ENCODE results near the gene CLIC3.

CLIC3 gene

DNA sequence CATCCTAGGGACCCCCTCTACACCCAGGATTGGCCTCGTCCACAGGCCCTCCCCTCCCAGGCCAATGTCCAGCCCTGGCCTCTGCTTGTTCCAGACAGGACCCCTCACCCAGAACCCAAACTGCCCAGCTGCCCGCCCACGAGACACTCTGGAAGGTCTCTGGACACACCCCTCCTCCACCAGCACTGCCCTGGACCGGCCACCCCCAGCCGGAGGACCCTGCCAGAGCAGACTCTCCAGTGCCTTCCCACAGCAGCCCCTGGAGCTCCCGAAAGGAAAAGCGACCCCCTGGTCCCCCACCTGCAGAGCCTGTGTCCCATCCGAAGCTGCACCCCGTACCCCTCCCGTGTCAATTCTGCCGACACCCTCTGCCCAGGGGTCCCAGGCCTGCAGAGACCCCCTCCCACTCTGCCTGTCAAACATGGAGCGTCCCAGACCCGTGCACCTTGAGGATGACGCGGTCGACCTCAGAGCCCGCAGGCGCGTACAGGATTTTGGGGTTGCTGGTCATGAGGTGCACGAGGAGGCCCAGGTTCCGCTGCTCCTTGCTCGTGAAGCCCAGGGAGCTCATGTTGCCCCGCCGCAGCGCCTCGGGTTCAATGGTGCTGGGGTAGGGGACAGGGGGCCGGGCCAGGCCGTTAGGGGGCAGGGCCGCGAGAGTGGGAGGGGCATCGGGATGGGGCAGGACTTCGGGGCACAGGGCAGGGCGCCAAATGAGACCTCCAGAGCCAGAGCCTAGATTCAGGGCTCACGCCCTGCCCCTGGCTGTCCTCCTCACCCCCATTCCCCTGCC lies 23.7 kb upstream of the CLIC3 start:
- TF ChIP-seq, protein P1, sequence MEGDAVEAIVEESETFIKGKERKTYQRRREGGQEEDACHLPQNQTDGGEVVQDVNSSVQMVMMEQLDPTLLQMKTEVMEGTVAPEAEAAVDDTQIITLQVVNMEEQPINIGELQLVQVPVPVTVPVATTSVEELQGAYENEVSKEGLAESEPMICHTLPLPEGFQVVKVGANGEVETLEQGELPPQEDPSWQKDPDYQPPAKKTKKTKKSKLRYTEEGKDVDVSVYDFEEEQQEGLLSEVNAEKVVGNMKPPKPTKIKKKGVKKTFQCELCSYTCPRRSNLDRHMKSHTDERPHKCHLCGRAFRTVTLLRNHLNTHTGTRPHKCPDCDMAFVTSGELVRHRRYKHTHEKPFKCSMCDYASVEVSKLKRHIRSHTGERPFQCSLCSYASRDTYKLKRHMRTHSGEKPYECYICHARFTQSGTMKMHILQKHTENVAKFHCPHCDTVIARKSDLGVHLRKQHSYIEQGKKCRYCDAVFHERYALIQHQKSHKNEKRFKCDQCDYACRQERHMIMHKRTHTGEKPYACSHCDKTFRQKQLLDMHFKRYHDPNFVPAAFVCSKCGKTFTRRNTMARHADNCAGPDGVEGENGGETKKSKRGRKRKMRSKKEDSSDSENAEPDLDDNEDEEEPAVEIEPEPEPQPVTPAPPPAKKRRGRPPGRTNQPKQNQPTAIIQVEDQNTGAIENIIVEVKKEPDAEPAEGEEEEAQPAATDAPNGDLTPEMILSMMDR (IDR thresholded peaks at IDR 0.05; ENCODE audit: insufficient read depth, missing control alignments) = no peak
- FAIRE-seq = no peak
- DNase-seq (ENCODE audit: insufficient read length, low spot score) = no peak

DNA sequence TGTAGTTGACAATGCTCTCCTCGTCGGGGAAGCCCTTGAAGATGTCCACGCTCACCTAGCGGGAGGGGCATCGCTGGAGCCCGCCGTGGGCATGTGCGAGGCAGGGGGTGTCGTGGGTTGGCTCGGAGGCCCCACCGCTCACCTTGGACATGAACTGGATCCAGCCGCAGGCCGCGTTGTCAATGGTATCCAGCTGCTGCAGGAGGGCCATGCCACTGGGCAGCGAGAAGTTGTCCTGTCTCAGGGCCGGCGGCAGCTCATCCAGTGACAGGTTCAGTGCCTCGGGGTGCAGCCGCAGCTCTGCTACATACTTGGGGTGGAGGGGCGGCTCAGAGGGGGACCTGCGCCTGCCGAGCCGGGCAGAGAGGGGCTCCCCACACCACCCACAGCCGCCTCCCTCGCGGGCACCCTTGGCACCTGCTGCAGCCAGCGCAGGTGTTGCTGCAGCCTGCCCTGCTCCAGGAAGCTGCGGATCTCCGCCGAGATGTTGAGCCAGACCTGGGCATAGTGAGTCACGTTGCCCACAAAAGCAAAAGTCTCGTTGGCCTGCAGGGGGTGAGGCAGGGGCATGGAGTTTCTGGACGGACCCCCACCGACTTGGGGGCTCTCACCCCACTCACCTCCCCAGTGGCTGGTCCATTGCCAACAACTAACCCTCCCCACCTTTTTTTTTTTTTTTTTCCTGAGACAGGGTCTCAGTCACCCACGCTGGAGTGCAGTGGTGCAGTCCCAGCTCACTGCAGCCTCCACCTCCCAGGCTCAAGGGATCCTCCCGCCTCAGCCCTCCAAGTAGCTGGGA lies 22.6 kb upstream of the CLIC3 start:
- FAIRE-seq = no peak
- TF ChIP-seq, protein P1 (IDR thresholded peaks at IDR 0.05; ENCODE audit: insufficient read depth, missing control alignments) = no peak
- no peak for DNase-seq (ENCODE audit: insufficient read length, low spot score)

DNA sequence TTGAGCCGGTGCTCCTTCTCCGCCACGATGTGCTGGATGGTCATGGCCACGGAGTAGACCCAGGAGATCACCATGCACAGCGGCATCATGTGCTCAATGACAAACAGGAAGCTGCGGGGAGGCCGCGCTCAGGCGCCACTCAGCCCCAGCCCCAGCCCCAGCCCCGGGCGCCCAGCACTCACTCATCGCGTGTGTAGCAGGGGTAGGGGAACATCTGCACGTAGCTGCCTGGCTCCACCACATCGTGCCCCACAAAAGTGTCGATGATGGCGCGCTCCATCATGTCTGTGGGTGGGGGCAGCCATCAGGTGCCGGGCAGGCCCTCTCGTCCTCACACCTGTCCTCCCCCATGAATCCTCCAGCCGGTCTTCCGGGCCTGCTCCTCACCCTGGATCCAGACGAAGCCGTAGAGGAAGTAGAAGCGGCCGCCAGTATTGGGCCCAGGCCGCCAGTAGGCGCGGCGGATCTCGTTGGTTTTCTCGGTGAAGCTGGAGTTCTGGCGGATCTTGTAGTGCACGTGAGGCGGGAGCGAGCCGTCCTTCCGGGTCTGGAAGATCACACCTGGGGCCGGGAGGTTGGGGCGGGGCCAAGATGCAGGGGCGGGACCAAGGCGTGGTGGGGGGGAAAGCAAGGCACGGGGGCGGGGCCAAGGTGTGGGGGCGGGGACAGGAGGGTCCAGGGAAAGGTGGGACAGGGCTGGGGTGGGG lies 21.6 kb upstream of the CLIC3 start:
- TF ChIP-seq, protein P1 (IDR thresholded peaks at IDR 0.05; ENCODE audit: insufficient read depth, missing control alignments) = no peak
- no peak for FAIRE-seq
- no peak for DNase-seq (ENCODE audit: insufficient read length, low spot score)

DNA sequence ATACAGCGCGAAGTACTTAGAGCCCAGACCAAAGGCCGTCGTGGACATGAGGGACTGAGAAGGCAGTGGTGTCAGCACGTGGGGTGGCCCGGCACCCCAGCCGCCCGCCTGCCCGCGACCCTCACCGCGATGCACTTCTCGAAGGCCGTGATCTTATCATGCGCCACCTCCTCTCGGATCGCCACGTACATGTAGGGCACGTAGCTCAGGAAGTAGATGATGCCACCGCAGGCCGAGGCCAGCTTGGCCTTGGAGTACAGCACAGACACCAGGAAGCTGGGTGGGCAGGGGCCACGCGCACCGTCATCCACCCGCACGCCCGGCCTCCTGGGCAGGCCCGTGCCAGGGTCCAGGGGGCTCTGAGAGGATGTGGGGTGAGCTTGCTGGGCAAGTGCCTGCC lies 20.7 kb upstream of the CLIC3 start:
- FAIRE-seq (no peak), DNase-seq (ENCODE audit: insufficient read length, low spot score) (no peak)
- TF ChIP-seq, protein P1 (IDR thresholded peaks at IDR 0.05; ENCODE audit: insufficient read depth, missing control alignments) = no peak

DNA sequence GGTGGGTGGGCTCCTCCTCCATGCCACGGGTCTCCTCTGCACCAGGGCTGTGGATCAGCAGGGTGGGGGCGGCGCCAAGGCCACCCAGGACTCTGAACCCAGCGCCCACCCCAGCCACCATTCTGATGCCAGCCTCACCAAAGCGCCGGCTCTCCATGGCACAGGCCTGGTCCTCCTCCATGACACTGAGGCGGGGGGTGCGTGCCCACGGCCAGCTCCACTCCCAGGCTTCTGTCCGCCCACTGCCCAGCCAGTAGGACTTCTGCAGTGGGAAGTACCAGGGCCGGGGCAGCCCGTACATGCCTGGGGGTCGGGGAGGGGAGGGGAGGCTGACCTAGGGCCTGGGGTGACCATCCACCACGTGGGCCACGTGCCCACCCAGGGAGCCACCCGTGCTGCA lies 20.1 kb upstream of the CLIC3 start:
- DNase-seq (ENCODE audit: insufficient read length, low spot score) (no peak), FAIRE-seq (no peak)
- TF ChIP-seq, protein P1 (IDR thresholded peaks at IDR 0.05; ENCODE audit: insufficient read depth, missing control alignments) = no peak

DNA sequence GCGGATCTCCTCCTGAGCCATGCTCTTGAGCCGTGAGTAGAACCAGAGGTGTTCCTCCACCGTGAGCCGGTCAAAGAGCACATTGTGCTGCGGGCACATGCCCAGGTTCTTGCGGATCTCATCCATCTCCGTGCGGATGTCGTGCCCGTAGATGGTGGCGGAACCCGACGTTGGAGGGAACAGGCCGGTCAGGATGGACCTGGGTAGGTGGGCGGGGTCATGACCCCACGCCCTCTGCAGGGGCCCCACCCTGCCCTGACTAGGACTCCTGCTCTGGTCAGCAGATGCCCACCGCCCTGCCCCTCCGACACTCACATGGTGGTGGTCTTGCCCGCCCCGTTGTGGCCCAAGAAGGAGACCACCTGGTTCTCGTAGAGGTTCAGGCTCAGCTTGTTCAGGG lies 19.6 kb upstream of the CLIC3 start:
- TF ChIP-seq, protein P1 (IDR thresholded peaks at IDR 0.05; ENCODE audit: insufficient read depth, missing control alignments) = no peak
- DNase-seq (ENCODE audit: insufficient read length, low spot score) = no peak
- no peak for FAIRE-seq
